Gastroesophageal sphincter (tissue), 3 donors: Measurements from ENCODE around the gene RBMY1D.

ENCODE experiments used
- POLR2A ChIP-seq, 2 donors: fragments of 450-650 bp; IDR thresholded peaks; one replicate each; pipeline ENCODE4 v1.6.1; 2017; ENCODE audit warnings: antibody characterized with exemption in 2 of 2, mild to moderate bottlenecking in 2 of 2, moderate library complexity in 1 of 2
- POLR2AphosphoS5 ChIP-seq: sonication (generic); formaldehyde crosslinking; IDR thresholded peaks from one replicate; pipeline ENCODE4 v1.6.1; 2017; ENCODE audit warnings: antibody characterized with exemption
- TF ChIP-seq, protein P1 (sequence below), 4 experiments: fragments of 200-600 bp in 2 of 4; fragments of 450-650 bp in 2 of 4; sonication (generic) in 1 of 4; IDR thresholded peaks; one replicate each; pipeline ENCODE4 v1.5.1; 2017 to 2019; ENCODE audit warnings: antibody characterized with exemption in 4 of 4, mild to moderate bottlenecking in 2 of 4, moderate library complexity in 2 of 4

DNA sequence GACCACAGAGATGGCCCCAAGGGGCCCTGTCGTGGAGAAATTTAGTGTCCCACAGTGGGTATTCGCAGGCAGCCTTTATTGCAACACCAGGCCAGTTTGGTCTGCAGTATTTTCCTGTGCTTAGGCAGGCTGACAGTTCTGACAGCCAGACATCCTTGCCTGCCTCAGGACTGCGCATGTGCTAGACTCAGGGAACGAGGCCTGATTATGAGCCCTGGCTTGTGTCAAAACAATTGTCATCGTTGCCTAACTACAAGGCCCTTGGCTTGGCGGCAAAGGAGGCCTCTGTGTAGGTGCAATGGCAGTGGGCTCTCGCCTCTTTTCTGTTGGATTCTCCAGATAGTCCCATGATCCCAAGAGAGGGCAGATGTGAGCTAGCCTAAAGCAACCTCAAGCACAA is 59.3 kb downstream of the RBMY1D start:
- TF ChIP-seq POLR2A (IDR thresholded peaks at IDR 0.05) (no peak), POLR2AphosphoS5 (no peak)
- TF ChIP-seq, protein P1, sequence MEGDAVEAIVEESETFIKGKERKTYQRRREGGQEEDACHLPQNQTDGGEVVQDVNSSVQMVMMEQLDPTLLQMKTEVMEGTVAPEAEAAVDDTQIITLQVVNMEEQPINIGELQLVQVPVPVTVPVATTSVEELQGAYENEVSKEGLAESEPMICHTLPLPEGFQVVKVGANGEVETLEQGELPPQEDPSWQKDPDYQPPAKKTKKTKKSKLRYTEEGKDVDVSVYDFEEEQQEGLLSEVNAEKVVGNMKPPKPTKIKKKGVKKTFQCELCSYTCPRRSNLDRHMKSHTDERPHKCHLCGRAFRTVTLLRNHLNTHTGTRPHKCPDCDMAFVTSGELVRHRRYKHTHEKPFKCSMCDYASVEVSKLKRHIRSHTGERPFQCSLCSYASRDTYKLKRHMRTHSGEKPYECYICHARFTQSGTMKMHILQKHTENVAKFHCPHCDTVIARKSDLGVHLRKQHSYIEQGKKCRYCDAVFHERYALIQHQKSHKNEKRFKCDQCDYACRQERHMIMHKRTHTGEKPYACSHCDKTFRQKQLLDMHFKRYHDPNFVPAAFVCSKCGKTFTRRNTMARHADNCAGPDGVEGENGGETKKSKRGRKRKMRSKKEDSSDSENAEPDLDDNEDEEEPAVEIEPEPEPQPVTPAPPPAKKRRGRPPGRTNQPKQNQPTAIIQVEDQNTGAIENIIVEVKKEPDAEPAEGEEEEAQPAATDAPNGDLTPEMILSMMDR (IDR thresholded peaks at IDR 0.05), result no peak
